Caco-2 (cell line): ENCODE results near the gene ZNF787. TPM values are rescaled to one million over a fixed set of nuclear protein-coding genes. Genes with fewer than 3 reads are reported as not detected.

Experiments
- BruUV-seq: library from RNA; stranded (reverse); fragments of 400-500 nt; replicated peaks from 2 replicates; lab custom pipeline; 2021; lab: Mats Ljungman, UMichigan
- CTCF ChIA-PET: fragments of 300-600 bp; sonication (Branson Sonifier 250); formaldehyde crosslinking; loops from one replicate; lab custom pipeline; 2022; ENCODE audit warnings: antibody characterized with exemption; lab: Charles Lee
- POLR2A ChIA-PET: fragments of 300-600 bp; sonication (Branson Sonifier 250); formaldehyde crosslinking; loops from one replicate; lab custom pipeline; 2022; ENCODE audit warnings: antibody characterized with exemption; lab: Charles Lee
- DNase-seq, 2 experiments: peaks; one replicate each; pipeline versions ENCODE4 v3.0.0 to v3.0.0-alpha.2; 2020 to 2022
- H3K27me3 ChIP-seq: replicated peaks from 2 replicates; pipeline ENCODE4 v1.6.0; 2011; ENCODE audit warnings: low read length; ENCODE audit not compliant: control insufficient read depth, insufficient read depth
- H3K36me3 ChIP-seq: 2 replicates; pipeline ENCODE4 v1.5.1; 2011; ENCODE audit warnings: low read length; ENCODE audit not compliant: control insufficient read depth, insufficient read depth
- H3K4me1 ChIP-seq: fragments of 250-450 bp; sonication (Bioruptor Pico); 2 replicates; pipeline ENCODE4 v1.5.1; 2020; ENCODE audit warnings: mild to moderate bottlenecking
- H3K4me3 ChIP-seq: 2 replicates; pipeline ENCODE4 v1.5.1; 2011; ENCODE audit warnings: low read depth, mild to moderate bottlenecking, control low read depth, low read length
- H3K9me3 ChIP-seq: fragments of 250-450 bp; sonication (Bioruptor Pico); 2 replicates; pipeline ENCODE4 v1.5.1; 2020; ENCODE audit warnings: mild to moderate bottlenecking, moderate library complexity
- H3K27ac Mint-ChIP-seq: one replicate; pipeline ENCODE4 v1.8.0; 2022; ENCODE audit warnings: mixed read lengths; ENCODE audit not compliant: unreplicated experiment
- H3K27me3 Mint-ChIP-seq: one replicate; pipeline ENCODE4 v1.8.0; 2022; ENCODE audit warnings: mixed read lengths; ENCODE audit not compliant: insufficient read depth, unreplicated experiment
- H3K36me3 Mint-ChIP-seq: one replicate; pipeline ENCODE4 v1.8.0; 2022; ENCODE audit warnings: mild to moderate bottlenecking, mixed read lengths; ENCODE audit not compliant: insufficient read depth, unreplicated experiment
- H3K4me1 Mint-ChIP-seq: one replicate; pipeline ENCODE4 v1.8.0; 2022; ENCODE audit warnings: low read depth, mixed read lengths; ENCODE audit not compliant: unreplicated experiment
- H3K4me3 Mint-ChIP-seq: one replicate; pipeline ENCODE4 v1.8.0; 2022; ENCODE audit warnings: mild to moderate bottlenecking, moderate library complexity, mixed read lengths; ENCODE audit not compliant: unreplicated experiment
- H3K9me3 Mint-ChIP-seq: one replicate; pipeline ENCODE4 v1.8.0; 2022; ENCODE audit warnings: mixed read lengths; ENCODE audit not compliant: unreplicated experiment
- intact Hi-C: fragments of 100-400 bp; cut with micrococcal nuclease; formaldehyde crosslinking; loops from one replicate; pipeline ENCODE4 v1.10.0; 2022; ENCODE audit not compliant: unreplicated experiment
- total RNA-seq: library from RNA; stranded (reverse); gene quantifications from 2 replicates; pipeline ENCODE4 v1.2.3, GENCODE V29; 2022
- TF ChIP-seq, protein P1 (sequence below), 2 experiments: fragments of 200-600 bp in 1 of 2; IDR thresholded peaks; 1 replicate in 1 of 2; 2 replicates in 1 of 2; pipeline versions ENCODE4 v1.5.1 to v1.8.0; 2011 to 2022; ENCODE audit warnings: antibody characterized with exemption in 1 of 2, control low read depth in 1 of 2, inconsistent platforms in 1 of 2, low read depth in 1 of 2, low read length in 1 of 2, mild to moderate bottlenecking in 1 of 2, moderate library complexity in 1 of 2; ENCODE audit not compliant: insufficient read depth in 1 of 2, severe bottlenecking in 1 of 2, unreplicated experiment in 1 of 2

The ZNF787 gene
- total RNA-seq, 1 experiment from 2014 or later: 60.0 TPM

DNA sequence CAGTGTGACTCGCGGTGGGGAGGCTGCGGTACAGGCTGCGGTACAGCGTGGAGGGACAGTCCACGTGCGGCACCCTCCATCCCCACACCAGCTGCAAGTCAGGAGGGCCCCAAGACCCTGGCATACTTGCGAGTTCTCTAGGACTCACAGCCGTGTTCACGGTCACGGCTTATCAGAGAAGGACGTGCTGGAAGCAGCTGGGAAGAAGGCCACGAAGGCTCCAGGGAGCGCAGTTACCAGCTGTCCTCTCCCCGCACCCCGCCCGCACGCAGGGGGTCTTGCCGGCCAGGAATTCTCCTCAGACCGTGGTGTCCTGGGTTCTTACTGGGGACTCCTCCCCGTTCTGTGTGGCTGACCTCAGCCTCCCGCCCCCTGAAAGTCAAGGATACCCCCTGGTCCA is 26.2 kb upstream of the ZNF787 start:
- H3K4me3 Mint-ChIP-seq: no peak overlapping the region
- TF ChIP-seq, protein P1, sequence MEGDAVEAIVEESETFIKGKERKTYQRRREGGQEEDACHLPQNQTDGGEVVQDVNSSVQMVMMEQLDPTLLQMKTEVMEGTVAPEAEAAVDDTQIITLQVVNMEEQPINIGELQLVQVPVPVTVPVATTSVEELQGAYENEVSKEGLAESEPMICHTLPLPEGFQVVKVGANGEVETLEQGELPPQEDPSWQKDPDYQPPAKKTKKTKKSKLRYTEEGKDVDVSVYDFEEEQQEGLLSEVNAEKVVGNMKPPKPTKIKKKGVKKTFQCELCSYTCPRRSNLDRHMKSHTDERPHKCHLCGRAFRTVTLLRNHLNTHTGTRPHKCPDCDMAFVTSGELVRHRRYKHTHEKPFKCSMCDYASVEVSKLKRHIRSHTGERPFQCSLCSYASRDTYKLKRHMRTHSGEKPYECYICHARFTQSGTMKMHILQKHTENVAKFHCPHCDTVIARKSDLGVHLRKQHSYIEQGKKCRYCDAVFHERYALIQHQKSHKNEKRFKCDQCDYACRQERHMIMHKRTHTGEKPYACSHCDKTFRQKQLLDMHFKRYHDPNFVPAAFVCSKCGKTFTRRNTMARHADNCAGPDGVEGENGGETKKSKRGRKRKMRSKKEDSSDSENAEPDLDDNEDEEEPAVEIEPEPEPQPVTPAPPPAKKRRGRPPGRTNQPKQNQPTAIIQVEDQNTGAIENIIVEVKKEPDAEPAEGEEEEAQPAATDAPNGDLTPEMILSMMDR (IDR thresholded peaks at IDR 0.05; ENCODE audit: insufficient read depth in 1 of 2, low read depth in 1 of 2, low read length in 1 of 2, severe bottlenecking in 1 of 2, unreplicated experiment in 1 of 2): no peak
- H3K27ac Mint-ChIP-seq: no peak overlapping the region
- no TSS peak for BruUV-seq
- intact Hi-C loops: loop anchor here (10.0 kb wide), 1 partner anchor 493 kb away; the partner anchor contains the start of gene U2AF2
- no peaks in the 10 kb centered on the region for H3K27me3 Mint-ChIP-seq
- H3K9me3 Mint-ChIP-seq: no peaks in the 10 kb centered on the region
- no peak overlapping the region for H3K4me3 ChIP-seq
- POLR2A ChIA-PET: no interaction called here
- no peaks in the 10 kb centered on the region for H3K9me3 ChIP-seq
- H3K36me3 Mint-ChIP-seq: peaks cover 54% of the 10 kb centered on the region
- peaks cover 16% of the 10 kb centered on the region for H3K4me1 ChIP-seq
- no peaks in the 10 kb centered on the region for H3K27me3 ChIP-seq
- H3K4me1 Mint-ChIP-seq: peaks cover 21% of the 10 kb centered on the region
- DNase-seq: no peak
- CTCF ChIA-PET: no interaction called here
- peaks cover 6% of the 10 kb centered on the region for H3K36me3 ChIP-seq

GRCh38 chr19:56146904-56147303 is 25.8 kb upstream of the ZNF787 start:
- no TSS peak for BruUV-seq
- Mint-ChIP-seq H3K27me3 (no peaks in the 10 kb centered on the region), H3K36me3 (peaks cover 58% of the 10 kb centered on the region), H3K27ac (no peak overlapping the region), H3K4me1 (peaks cover 21% of the 10 kb centered on the region), H3K4me3 (no peak overlapping the region), H3K9me3 (no peaks in the 10 kb centered on the region)
- peaks cover 6% of the 10 kb centered on the region for H3K36me3 ChIP-seq
- ChIA-PET POLR2A (no interaction called here), CTCF (no interaction called here)
- no peak for DNase-seq
- no peaks in the 10 kb centered on the region for H3K9me3 ChIP-seq
- TF ChIP-seq, protein P1 (IDR thresholded peaks at IDR 0.05; ENCODE audit: insufficient read depth in 1 of 2, low read depth in 1 of 2, low read length in 1 of 2, severe bottlenecking in 1 of 2, unreplicated experiment in 1 of 2): no peak
- no peak overlapping the region for H3K4me3 ChIP-seq
- H3K4me1 ChIP-seq: peaks cover 17% of the 10 kb centered on the region
- intact Hi-C loops: loop anchor here (10.0 kb wide), 1 partner anchor 492 kb away; the partner anchor contains the start of gene U2AF2
- H3K27me3 ChIP-seq: no peaks in the 10 kb centered on the region

DNA sequence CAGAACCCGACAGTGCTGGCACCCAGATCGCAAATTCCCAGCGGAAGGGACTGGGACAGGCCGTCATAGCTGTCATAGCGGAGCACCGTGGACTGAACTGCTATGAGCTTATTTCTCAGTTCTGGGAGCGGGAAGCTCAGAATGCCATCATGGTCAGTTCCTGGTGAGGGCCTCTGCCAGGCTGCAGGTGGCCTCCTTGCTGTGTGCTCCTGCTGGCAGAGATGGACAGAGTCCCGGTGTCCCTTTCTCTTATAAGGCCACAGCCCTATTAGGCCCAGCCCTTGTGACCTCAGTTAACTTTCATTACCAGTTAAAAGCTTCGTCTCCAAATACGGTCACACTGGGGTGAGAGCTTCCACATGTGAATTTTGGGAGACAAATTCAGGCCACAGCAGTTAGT is 24.6 kb upstream of the ZNF787 start:
- Histone ChIP-seq H3K36me3 (peaks cover 6% of the 10 kb centered on the region), H3K4me1 (peaks cover 17% of the 10 kb centered on the region), H3K27me3 (no peaks in the 10 kb centered on the region), H3K4me3 (no peak overlapping the region), H3K9me3 (no peaks in the 10 kb centered on the region)
- no TSS peak for BruUV-seq
- Mint-ChIP-seq H3K4me1 (peaks cover 21% of the 10 kb centered on the region), H3K36me3 (peaks cover 61% of the 10 kb centered on the region), H3K27me3 (no peaks in the 10 kb centered on the region), H3K27ac (no peak overlapping the region), H3K4me3 (no peak overlapping the region), H3K9me3 (no peaks in the 10 kb centered on the region)
- DNase-seq: no peak
- intact Hi-C loops: loop anchor here (10.0 kb wide), 1 partner anchor 491 kb away; the partner anchor contains the start of gene U2AF2
- TF ChIP-seq, protein P1 (IDR thresholded peaks at IDR 0.05; ENCODE audit: insufficient read depth in 1 of 2, low read depth in 1 of 2, low read length in 1 of 2, severe bottlenecking in 1 of 2, unreplicated experiment in 1 of 2): no peak
- ChIA-PET POLR2A (no interaction called here), CTCF (interaction anchor here (0.8 kb wide), 1 partner anchor 79 kb away, joined by 3 read pairs; no protein-coding TSS in a partner anchor)
